Panc1 (cell line): ENCODE data around the gene CTAGE8.
"Not testable (repeated sequence)": the region's sequence is repeated elsewhere in the genome, so short reads cannot be mapped to it uniquely, and the experiment has no call there.

Experiments
- SIN3A ChIP-seq: IDR thresholded peaks from 2 replicates; pipeline ENCODE4 v1.6.1; 2012; ENCODE audit warnings: low read depth, mild to moderate bottlenecking, low read length, moderate library complexity, borderline replicate concordance; ENCODE audit not compliant: insufficient read depth
- TCF7L2 ChIP-seq: IDR thresholded peaks from 2 replicates; pipeline ENCODE4 v1.6.1; 2011; ENCODE audit warnings: mild to moderate bottlenecking, low read depth, low read length, inconsistent platforms
- TF ChIP-seq, protein P1 (sequence below): fragments of 450-650 bp; IDR thresholded peaks from 2 replicates; pipeline ENCODE4 v1.5.1; 2017; ENCODE audit warnings: mild to moderate bottlenecking

DNA sequence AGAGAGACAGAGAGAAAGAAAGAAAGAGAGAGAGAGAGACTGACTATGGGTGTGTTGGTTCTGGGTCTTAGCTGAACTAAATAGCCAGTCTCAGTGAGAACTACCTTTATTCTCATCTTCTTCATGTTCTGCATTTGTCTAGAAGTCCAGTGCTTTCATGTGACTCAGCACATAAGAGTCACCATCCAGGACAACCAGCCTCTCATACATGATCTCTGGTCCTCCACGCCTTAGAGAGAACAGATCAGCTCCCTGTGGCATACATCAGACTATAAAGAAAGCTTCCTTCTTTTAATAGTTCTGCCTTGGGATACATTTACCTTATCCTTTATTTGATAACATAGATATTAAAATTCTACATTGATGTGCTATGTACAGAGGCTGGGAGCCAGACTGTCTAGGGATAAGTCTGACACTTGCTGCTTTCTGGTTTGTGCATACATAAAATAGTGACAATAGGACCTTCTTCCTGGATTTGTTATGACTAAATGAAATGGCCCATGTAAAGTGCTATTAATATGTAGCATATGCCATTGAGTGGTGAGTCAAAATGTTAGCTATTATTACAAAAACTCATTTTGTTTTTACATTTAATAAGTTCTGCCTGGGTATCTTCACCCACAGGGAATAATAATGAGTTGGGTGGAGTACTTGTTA is 21.3 kb downstream of the CTAGE8 start:
- TF ChIP-seq, protein P1, sequence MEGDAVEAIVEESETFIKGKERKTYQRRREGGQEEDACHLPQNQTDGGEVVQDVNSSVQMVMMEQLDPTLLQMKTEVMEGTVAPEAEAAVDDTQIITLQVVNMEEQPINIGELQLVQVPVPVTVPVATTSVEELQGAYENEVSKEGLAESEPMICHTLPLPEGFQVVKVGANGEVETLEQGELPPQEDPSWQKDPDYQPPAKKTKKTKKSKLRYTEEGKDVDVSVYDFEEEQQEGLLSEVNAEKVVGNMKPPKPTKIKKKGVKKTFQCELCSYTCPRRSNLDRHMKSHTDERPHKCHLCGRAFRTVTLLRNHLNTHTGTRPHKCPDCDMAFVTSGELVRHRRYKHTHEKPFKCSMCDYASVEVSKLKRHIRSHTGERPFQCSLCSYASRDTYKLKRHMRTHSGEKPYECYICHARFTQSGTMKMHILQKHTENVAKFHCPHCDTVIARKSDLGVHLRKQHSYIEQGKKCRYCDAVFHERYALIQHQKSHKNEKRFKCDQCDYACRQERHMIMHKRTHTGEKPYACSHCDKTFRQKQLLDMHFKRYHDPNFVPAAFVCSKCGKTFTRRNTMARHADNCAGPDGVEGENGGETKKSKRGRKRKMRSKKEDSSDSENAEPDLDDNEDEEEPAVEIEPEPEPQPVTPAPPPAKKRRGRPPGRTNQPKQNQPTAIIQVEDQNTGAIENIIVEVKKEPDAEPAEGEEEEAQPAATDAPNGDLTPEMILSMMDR: not testable (repeated sequence)
- TF ChIP-seq SIN3A, TCF7L2: not testable (repeated sequence)
